GM21447 (cell line): Measurements from ENCODE around the gene DIP2C.

Experiments used
- ATAC-seq: cut with Tn5 transposase; IDR thresholded peaks from one replicate; pipeline ENCODE4 v1.9.1; 2021; ENCODE audit not compliant: unreplicated experiment

The DIP2C gene

GRCh38 chr10:228366-228765 lies 461.1 kb downstream of the DIP2C start:
- no peak for ATAC-seq

- no peak for ATAC-seq
These were observed 462.5 kb downstream of the DIP2C start for GRCh38 chr10:227014-227413.

- no peak for ATAC-seq
These were observed 463.4 kb downstream of the DIP2C start for GRCh38 chr10:226018-226417.

DNA sequence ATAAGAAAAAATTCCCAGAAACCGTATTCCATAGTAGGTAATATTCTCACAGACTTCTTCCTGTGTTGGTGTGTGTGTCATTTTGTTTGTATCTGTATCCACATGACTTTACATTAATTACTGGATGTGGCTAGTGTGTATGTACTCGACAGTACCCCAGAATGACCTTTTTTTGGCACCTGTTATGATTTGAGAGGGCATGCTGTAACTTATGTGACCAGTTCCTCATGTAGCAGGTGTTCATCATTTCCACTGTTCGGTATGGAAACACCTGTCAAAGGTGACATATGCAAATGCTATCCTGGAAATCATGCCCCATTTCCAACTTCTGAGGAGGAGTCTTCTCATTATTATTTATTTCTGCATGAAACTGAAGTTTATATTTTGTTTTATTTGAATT lies 464.9 kb downstream of the DIP2C start:
- no peak for ATAC-seq
